ENCODE data around the gene PRKCA. TPM values are rescaled to one million over a fixed set of nuclear protein-coding genes. Genes with fewer than 3 reads are reported as not detected.

Gene PRKCA
- total and polyA plus RNA-seq, 9 of the 15 experiments (the other 6 are each of a cell fraction or from before 2014, with no cell fraction given) = 3.2 to 33.0 (median 17.8) TPM

DNA sequence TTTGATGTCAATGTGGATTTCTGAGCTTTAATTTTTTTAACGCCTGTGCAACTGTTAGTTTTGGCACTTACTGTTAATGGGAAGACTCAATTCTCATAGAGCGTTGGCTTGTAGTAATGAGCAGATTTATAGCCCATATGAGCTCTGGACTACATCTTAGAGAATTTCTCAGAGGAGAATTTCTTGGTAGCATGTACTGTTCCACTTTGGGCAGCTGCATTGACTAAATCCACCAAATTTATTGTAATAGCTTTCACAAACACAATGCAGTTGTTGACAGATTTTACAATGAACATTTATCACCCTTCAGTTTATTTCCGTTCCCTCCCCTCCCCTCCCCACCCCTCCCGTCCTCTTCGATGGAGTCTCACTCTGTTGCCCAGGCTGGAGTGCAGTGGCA, 193.9 kb downstream of the PRKCA start:
- ChIA-PET POLR2A (interaction anchor here (0.8 to 1.4 kb wide), 2 partner anchors 9 to 11 kb away, joined by 4 to 5 read pairs; no protein-coding TSS in a partner anchor), CTCF (ENCODE audit: low intra/inter-chr PET ratio) (no interaction called here)
- H3K36me3 ChIP-seq (ENCODE audit: control insufficient read depth, insufficient read depth, low read length) = 0 out of 3 replicates have a peak, but pooled peaks cover 8% of the 10 kb centered on the region
- H3K4me2 ChIP-seq (ENCODE audit: insufficient read depth, low read length) = no peak overlapping the region
- no peaks in the 10 kb centered on the region for H3K27me3 ChIP-seq (ENCODE audit: control insufficient read depth in 2 of 2, insufficient read depth in 2 of 2, low read length in 2 of 2)
- H3K4me1 ChIP-seq (replicated peaks in 1 of 2; ENCODE audit: control insufficient read depth in 2 of 2, insufficient read depth in 2 of 2, low read length in 2 of 2) = peaks cover 3 to 39% of the 10 kb centered on the region in 2 experiments; a peak in 3 of 5 replicates
- in situ Hi-C loops (cut with MboI) (no loop called here), intact Hi-C loops (cut with micrococcal nuclease) (no loop called here)
- H3K79me2 ChIP-seq (ENCODE audit: control insufficient read depth, insufficient read depth, low read length) = peaks cover 14% of the 10 kb centered on the region
- ATAC-seq (no peak), FAIRE-seq (no peak), DNase-seq (ENCODE audit: extremely low read depth in 1 of 4, low spot score in 3 of 4) (no peak)
- H3K27ac ChIP-seq (ENCODE audit: extremely low read depth, low read depth, low read length) = no peak overlapping the region
- no peaks in the 10 kb centered on the region for H3K9me1 ChIP-seq (ENCODE audit: control insufficient read depth, insufficient read depth, low read length)
- H2AFZ ChIP-seq (ENCODE audit: low read depth, low read length) = no peak overlapping the region
- H4K20me1 ChIP-seq (replicated peaks; ENCODE audit: control insufficient read depth, insufficient read depth, low read length) = no peaks in the 10 kb centered on the region
- no TSS peak for BruUV-seq (replicated peaks)
- WGBS (ENCODE audit: insufficient coverage, low coverage, missing lambda C conversion rate) = 100% methylated on average over 1 of the region's 5 CpGs
- H3K9me3 ChIP-seq (replicated peaks; ENCODE audit: control insufficient read depth, insufficient read depth, low read depth, low read length) = no peaks in the 10 kb centered on the region
- H3K4me3 ChIP-seq = no peak overlapping the region
- H3K9ac ChIP-seq (ENCODE audit: insufficient read depth in 1 of 2, low read depth in 2 of 2, low read length in 2 of 2) = no peak overlapping the region
- no peak for TF ChIP-seq CREB1 (IDR thresholded peaks at IDR 0.05)
- no peak for TF ChIP-seq CREB1 (CRISPR knock-in tag; IDR thresholded peaks at IDR 0.05)
- TF ChIP-seq, protein P1, sequence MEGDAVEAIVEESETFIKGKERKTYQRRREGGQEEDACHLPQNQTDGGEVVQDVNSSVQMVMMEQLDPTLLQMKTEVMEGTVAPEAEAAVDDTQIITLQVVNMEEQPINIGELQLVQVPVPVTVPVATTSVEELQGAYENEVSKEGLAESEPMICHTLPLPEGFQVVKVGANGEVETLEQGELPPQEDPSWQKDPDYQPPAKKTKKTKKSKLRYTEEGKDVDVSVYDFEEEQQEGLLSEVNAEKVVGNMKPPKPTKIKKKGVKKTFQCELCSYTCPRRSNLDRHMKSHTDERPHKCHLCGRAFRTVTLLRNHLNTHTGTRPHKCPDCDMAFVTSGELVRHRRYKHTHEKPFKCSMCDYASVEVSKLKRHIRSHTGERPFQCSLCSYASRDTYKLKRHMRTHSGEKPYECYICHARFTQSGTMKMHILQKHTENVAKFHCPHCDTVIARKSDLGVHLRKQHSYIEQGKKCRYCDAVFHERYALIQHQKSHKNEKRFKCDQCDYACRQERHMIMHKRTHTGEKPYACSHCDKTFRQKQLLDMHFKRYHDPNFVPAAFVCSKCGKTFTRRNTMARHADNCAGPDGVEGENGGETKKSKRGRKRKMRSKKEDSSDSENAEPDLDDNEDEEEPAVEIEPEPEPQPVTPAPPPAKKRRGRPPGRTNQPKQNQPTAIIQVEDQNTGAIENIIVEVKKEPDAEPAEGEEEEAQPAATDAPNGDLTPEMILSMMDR (IDR thresholded peaks at IDR 0.05 in 2 of 3, conservative IDR thresholded peaks at IDR 0.05 in 1 of 3; ENCODE audit: insufficient read depth in 2 of 3, low read depth in 1 of 3, low read length in 3 of 3) = no peak
- no peak for TF ChIP-seq PRMT5 (CRISPR knock-in tag; IDR thresholded peaks at IDR 0.05)
- TF ChIP-seq, protein P2, sequence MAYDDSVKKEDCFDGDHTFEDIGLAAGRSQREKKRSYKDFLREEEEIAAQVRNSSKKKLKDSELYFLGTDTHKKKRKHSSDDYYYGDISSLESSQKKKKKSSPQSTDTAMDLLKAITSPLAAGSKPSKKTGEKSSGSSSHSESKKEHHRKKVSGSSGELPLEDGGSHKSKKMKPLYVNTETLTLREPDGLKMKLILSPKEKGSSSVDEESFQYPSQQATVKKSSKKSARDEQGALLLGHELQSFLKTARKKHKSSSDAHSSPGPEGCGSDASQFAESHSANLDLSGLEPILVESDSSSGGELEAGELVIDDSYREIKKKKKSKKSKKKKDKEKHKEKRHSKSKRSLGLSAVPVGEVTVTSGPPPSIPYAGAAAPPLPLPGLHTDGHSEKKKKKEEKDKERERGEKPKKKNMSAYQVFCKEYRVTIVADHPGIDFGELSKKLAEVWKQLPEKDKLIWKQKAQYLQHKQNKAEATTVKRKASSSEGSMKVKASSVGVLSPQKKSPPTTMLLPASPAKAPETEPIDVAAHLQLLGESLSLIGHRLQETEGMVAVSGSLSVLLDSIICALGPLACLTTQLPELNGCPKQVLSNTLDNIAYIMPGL (CRISPR knock-in tag; IDR thresholded peaks at IDR 0.05) = no peak
- no peak for TF ChIP-seq HMG20A (CRISPR knock-in tag; conservative IDR thresholded peaks at IDR 0.05)
- TF ChIP-seq MYNN (IDR thresholded peaks at IDR 0.05) = no peak
- TF ChIP-seq MYNN (CRISPR knock-in tag; IDR thresholded peaks at IDR 0.05) = no peak
- TF ChIP-seq ILK (tag; IDR thresholded peaks at IDR 0.05; ENCODE audit: borderline replicate concordance, low read depth) = no peak
- TF ChIP-seq ZNF507 (tag; conservative IDR thresholded peaks at IDR 0.05) = no peak
- TF ChIP-seq ELF2 (CRISPR knock-in tag; IDR thresholded peaks at IDR 0.05) = no peak
- no peak for TF ChIP-seq TAF9B (IDR thresholded peaks at IDR 0.05; ENCODE audit: partially characterized antibody)
- TF ChIP-seq, protein P3, sequence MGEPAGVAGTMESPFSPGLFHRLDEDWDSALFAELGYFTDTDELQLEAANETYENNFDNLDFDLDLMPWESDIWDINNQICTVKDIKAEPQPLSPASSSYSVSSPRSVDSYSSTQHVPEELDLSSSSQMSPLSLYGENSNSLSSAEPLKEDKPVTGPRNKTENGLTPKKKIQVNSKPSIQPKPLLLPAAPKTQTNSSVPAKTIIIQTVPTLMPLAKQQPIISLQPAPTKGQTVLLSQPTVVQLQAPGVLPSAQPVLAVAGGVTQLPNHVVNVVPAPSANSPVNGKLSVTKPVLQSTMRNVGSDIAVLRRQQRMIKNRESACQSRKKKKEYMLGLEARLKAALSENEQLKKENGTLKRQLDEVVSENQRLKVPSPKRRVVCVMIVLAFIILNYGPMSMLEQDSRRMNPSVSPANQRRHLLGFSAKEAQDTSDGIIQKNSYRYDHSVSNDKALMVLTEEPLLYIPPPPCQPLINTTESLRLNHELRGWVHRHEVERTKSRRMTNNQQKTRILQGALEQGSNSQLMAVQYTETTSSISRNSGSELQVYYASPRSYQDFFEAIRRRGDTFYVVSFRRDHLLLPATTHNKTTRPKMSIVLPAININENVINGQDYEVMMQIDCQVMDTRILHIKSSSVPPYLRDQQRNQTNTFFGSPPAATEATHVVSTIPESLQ (CRISPR knock-in tag; IDR thresholded peaks at IDR 0.05) = no peak
- TF ChIP-seq IRF9 (tag; IDR thresholded peaks at IDR 0.05) = no peak
- TF ChIP-seq MED1 (CRISPR knock-in tag; IDR thresholded peaks at IDR 0.05; ENCODE audit: borderline replicate concordance) = no peak
- TF ChIP-seq GTF2F1 (IDR thresholded peaks at IDR 0.05; ENCODE audit: low read depth, low read length) = no peak
- TF ChIP-seq ZNF57 (CRISPR knock-in tag; IDR thresholded peaks at IDR 0.05) = no peak
- TF ChIP-seq HNRNPL (IDR thresholded peaks at IDR 0.05; ENCODE audit: low read depth, low read length) = no peak

All from K562 (cell line).